NK-92 (cell line): Measurements from ENCODE around the gene FIP1L1.
"Not testable (repeated sequence)": the region's sequence is repeated elsewhere in the genome, so short reads cannot be mapped to it uniquely, and the experiment has no call there.

ENCODE experiments used
- DNase-seq: peaks from one replicate; lab custom pipeline; 2025; ENCODE audit not compliant: unreplicated experiment; lab: John Stamatoyannopoulos, UW

The FIP1L1 gene

DNA sequence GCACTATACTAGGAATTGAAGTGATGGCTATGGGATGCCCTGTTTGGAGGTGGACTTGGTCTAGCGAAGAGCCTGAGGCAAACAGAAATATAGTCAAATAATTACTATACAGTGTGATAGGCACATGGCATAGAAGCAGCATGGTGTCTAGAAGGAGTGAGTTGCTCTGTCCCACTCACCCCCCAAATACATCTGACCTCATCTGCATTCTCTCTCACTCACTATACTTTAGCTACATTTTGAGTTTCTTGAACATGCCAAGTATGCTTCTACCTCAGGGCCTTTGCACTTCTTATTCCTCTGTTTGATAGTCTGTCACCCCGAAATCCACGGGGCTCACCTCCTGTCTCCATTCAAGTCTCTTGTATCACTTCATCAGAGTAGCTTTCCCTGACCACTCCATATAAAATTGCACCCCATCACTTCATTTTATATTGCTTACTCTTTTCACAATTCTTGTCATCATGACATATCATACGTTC is 2.6 kb upstream of the FIP1L1 start:
- DNase-seq: no peak

DNA sequence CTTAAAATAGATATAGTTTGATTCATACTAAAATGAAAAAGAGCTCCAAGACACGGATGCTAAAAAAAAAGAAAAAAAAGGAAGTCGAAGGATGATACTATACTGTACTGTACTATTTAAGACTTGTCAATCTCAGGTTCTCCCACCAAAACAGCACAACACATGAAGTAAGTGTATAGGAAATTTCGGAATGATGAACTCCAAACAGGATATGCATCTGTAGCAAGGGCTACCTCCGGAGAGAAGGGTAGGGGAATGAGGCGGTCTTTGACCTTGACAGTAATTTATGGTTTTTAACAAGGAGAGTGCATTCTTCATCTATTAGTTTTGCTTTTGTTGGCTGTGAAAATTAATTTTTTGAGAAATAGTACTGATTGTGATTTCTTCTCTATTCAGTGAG is 541 bp upstream of the FIP1L1 start:
- no peak for DNase-seq

DNA sequence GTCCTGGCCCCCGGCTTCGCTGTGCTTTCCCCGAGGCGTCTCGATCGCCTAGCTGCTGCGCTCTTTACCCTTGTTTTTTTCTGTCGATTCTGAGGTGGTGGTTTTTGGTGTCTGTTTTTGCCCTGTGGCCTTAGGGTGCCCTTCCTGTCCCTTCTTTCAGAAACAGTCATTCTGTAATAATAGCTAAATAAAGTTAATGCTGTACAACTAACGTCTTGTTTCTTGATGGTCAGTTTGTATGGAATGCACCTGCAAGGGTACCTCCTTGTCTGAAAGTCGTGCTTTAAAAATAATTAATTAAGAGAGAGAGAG is 686 bp downstream of the FIP1L1 start:
- no peak for DNase-seq

DNA sequence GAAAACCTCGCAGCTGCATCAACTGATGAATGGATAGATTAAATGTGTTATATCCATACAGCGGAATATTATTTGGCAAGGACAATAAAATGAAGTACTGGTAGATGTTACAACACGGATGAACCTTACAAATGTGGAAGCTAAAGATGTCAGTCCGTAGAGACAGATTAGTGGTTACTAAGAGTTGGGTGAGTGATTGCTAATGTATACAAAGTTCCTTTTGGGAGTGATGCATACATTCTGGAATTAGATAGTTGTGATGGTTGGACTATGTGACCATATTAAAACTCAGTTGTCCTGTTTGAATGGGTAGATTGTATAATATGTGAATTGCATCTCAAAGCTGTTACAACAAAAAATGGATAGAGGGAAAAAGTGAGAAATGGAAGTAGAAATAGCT is 2.8 kb downstream of the FIP1L1 start:
- no peak for DNase-seq

DNA sequence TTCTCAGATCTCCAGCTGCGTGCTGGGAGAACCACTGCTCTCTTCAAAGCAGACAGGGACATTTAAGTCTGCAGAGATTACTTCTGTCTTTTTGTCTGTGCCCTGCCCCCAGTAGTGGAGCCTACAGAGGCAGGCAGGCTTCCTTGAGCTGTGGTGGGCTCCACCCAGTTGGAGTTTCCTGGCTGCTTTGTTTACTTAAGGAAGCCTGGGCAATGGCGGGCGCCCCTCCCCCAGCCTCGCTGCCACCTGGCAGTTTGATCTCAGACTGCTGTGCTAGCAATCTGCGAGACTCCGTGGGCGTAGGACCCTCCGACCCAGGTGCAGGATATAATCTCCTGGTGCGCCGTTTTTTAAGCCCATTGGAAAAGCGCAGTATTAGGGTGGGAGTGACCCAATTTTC is 32.0 kb downstream of the FIP1L1 start:
- DNase-seq: not testable (repeated sequence)

DNA sequence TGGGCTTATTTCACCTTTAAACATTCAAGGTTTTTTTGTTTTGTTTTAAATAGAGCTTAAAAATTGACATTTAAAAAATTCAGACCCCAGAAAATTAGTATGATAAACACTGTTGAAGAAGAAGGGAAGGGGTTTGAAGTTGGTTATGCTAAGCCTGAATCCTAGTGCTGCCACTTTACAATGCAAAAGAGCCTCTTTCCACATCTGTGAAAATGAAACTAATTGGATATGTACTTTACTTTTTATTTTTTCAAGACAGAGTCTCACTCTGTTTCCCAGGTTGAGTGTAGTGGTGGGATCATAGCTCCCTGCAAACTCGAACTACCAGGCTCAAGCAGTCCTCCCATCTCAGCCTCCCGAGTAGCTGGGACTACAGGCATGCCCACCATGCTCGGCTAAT is 41.8 kb downstream of the FIP1L1 start:
- DNase-seq: no peak

DNA sequence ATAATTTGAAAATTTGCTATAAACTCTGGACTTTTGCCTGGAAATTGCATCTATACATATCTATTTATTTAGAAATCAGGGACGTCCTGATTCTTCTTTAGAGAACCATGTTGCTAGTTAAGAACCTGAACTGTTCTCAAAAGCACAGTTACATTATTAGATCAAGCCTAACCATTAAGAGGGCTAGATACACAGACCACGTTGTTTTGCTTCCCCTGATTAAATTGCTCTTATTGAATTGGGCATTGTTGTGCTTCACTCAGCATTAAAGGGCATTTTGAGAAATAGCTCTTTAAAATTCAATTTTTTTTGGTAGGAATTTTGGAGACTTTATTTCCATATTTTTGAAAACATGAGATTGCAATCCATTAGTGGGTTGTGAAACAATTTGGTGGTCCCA is 44.4 kb downstream of the FIP1L1 start:
- no peak for DNase-seq

DNA sequence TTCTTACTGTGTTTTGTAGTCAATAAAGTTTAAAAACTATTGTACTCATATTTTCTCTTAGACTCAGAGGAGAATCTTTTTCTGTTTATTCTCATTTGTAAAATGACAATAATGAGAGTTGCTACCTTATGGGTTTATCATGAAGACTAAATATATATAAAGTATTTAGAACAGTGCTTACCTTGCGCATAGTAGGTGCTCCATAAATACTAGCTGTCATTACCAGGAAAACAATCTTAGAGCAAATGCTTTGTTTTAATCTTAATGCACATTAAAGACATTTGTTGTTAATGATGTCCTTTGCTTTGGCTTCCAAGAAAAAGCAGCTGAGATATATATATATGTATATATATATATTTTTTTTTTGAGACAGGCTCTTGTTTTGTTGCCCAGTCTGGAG is 44.9 kb downstream of the FIP1L1 start:
- DNase-seq: no peak

DNA sequence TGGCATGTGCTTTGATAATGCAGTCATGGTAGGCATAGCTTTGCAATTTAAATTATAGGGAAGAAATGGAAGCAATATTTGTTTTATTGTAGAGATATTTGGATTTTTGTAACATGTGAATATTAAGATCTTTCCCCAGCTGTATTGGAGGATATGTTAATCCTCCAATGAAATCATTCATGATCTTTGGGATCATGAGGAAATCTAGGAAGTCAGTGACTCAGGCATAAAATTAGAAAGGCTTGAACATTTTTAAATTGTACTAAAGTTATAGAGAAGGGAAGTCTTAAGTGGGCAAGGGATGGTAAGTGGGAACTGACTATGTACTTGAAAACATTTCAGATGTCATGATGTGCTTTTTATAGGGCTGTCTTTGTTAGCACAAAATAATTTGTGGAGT is 46.8 kb downstream of the FIP1L1 start:
- DNase-seq: no peak

DNA sequence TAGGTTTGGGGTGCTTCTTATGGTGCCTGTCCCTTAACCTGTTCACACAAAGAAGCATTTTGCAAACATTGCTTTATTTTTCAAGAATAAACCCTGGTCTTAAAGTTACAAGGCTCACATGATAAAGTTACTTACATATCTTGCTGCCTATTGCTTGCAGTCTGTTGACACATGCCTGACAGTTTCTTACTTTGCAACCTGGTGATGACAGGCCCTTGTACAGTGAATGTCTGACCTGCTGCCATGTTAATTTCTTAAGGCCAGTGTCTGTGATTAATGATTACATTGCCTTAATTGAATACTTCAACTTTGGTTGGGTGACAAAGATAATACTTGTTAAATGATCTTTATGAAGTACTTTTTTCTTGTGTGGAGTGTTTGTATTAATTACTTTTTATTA is 49.9 kb downstream of the FIP1L1 start:
- no peak for DNase-seq

DNA sequence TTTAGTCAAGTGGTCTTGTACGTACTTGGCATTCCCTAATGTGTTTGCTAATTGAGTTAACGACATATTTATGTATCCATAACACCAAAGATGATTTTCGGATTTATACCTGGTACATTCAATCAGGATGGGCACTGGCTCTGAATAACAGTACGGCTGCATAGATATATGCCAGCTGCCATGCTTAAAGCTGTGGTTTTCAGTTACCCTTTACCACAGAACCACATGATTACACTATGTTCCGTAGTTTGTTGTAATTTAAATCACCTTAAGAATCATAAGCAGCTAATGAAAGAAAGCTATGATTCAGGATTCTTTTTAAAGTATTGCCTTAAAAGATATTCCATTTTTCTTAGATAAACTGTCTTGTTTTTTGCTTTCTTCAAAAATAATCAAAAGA is 53.6 kb downstream of the FIP1L1 start:
- DNase-seq: no peak

DNA sequence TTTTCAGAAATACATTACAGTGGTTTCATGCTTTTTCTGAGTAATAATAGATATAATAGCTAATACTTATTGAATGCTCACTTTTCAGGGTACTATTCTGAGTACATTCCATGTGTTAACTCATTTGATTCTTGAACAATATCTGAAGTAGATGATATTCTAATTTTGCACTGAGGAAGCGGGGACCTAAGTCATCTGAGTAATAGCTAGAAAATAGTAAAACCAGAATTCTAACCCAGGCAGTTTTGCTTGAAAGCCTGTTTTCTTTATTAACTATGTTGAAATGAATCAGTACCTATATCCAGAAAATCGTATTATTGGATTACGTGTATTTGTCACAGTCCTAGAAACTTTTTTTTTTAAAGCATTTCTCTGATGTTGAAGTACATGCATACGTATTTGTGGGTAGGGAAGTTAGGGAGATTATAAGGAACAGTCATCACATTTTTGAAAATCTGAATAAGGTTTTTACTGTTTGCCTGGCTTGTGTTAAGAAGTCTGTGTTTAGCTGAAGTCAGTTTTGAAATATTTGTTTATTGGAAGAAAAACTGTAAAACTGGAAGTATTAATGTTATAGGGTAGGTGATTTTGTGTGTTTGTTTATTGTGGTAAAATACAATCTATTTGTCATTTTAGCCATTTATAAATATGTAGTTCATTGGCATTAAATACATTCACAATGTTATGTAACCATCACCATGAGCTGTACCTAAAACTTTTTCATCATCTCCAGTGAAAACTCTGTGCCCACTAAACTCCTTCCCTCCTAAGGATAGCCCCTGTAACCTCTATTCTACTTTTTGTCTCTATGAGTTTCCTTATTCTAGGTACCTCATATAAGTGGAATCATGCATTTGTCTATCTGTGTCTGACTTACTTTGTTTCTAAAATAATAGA is 55.3 kb downstream of the FIP1L1 start:
- DNase-seq: no peak

DNA sequence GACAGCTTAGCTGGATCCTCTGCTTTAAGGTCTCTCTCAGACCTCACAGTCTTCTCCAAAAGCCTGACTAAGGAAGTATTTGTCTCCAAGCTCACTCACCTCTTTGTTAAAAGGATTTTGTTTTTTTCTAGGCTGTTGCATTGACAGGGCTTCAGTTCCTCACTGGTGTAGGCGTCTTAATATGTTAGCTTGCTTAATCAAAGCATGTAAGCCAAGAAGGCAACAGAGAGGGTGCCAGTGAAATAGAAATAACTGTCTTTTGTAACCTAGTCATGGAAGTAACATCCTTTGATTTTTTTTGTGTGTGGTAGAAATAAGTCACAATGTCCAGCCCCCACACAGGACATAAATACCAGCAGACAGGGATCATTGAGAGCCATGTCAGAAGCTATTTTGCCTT is 58.8 kb downstream of the FIP1L1 start:
- DNase-seq: no peak

DNA sequence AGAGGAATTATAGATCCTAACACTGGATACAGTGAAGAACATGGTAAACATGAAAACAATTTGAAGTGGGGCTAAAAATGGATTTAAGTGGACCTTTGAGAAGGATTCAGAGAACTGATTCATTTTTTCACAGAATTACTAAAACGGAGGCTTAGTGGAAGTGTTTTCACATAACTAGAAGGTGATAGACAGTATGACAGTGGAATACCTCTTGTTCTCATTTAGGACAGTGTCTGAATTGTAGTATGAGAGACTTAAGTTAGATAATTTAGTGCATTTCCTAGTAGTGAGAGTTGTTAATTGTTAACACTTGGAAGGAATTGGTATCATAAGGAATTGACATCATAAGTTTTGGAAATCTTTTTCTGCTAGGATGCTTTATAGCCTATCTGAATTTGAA is 64.1 kb downstream of the FIP1L1 start:
- DNase-seq: no peak

DNA sequence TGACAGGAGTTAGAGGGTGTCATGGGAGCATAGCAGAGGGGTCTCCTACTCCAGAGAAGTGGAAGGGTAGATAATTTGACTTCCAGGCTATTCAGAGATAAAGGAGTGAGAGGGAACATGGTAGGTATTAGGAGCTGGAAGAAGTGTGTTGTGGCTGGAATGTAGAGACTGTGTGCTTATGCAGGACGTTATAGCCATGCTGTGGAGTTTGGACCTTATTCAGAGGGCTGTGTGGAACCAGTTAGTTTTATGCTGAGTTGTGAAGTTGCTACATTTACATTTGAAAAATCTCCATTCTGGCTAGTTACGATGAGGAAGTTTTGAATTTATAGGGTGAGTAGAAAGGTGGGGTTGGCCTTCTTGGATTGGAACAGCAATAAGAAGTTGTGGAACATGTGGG is 67.5 kb downstream of the FIP1L1 start:
- no peak for DNase-seq

DNA sequence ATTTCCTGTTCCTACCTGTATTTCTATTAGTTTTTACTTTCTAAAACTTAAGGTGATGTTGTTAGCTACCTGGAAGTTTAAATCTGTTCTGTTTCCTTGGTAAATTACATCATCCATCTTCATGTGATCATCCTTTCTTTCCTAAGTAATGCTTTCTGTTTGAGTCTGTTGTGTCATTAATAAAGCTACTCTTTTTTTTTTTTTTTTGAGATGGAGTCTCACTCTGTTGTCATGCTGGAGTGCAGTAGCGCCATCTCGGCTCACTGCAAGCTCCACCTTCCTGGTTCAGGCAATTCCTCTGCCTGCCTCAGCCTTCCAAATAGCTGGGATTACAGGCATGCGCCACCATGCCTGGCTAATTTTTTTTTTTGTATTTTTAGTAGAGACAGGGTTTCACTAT is 73.3 kb downstream of the FIP1L1 start:
- no peak for DNase-seq

DNA sequence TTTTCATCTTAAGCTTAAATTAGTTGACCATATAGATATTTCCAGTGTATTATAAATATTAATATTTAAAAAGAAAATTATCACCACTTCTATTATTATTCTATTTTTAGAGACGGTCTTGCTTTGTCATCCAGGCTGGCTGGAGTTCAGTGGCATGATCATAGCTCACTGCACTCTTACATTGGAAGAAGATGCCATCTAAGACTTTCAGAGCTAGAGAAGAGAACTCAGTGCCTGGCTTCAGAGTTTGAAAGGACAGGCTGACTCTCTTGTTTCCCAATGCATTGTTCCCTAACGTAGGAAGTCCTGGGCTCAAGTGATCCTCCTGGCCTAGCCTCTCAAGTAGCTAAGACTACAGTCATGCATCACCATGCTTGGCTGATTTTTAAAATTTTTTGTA is 75.9 kb downstream of the FIP1L1 start:
- no peak for DNase-seq

DNA sequence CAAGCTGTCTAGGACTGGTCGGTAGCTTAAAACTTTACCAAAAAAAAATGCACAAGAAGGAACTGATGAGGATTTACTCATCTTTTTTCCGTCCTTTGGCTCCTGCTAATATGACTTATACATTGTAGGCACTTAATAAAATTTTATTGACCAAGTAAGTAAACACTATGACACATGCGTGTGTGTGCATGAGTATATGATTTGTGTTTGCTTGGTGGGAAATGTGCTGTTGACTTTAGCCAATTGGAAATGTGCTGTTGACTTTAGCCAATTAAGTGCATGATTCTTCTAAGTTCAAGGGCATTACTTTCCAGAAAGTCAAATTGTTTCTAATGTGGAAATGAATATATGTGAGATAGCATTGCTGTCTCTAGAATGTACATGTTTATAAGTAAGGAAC is 78.3 kb downstream of the FIP1L1 start:
- no peak for DNase-seq

DNA sequence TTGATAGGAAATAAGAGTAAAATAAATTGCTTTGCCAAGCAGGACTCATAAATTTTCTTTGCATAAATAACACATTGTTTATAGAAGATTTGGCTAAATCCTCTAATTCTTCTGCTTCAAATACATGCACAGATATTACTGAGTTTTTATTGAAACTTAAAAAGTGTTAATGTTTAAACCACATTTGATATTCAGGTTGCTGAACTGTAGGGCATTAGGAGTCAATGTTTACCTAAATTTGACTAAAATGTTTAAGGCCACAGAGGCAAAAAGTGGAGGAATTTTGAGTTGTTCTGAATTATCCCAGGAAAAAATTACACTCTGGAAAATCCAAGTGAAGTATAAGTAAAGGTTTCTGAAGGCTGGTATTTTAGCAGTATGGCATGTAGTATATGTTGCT is 78.7 kb downstream of the FIP1L1 start:
- DNase-seq: no peak

DNA sequence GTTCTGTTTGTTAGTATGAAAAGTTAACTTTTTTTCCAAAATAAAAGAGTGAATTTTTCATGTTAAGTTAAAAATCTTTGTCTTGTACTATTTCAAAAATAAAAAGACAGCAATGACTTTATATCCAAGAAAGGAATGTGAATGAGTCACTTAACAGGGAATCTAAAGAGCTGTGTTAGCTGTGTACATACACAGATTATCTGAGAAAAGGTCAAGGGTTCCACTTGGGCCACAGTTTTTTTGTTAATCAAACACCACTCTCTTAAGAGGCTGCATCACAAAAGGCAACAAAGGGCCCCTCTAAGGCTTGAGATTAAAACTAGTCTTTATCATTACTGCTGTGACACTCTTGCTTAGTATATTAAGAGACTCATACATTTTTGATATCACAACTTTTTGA is 82.1 kb downstream of the FIP1L1 start:
- DNase-seq: no peak

DNA sequence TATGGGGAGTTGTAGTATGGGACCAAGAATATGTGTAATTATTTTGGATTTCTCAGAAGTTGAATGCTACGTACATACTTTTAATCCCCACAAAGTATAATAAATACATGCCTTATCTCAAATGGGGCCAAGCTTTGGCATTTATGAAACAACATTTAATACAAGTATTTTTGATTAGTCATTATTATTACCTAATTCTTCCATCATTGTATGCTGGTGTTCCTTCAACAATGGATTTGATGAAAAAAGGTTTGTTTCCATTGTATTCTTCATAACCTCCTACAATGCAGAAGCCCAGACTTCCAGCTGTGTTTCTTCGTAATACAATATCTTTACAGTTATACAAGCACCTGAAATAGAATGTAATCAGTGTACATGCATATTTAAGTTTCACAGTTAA is 83.8 kb downstream of the FIP1L1 start:
- DNase-seq: no peak

DNA sequence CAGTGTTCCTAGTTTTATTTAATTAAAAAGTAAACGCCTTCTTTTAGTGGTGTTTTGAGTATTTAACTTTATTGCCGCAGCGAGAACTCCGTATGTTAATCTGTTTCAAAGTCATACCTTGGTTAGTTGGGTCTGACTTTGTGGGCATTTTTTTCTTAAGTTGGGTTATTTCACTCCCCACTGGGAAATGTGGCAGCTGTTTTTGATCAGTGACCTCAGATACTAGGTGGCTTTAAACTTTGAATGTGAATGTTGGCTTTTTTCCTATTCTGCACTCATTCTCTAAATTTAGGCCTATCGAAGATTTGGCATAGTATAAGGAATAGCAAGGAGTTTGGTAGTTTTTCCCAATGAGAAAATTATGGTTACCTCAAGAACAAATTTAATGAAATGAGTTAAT is 85.9 kb downstream of the FIP1L1 start:
- no peak for DNase-seq

DNA sequence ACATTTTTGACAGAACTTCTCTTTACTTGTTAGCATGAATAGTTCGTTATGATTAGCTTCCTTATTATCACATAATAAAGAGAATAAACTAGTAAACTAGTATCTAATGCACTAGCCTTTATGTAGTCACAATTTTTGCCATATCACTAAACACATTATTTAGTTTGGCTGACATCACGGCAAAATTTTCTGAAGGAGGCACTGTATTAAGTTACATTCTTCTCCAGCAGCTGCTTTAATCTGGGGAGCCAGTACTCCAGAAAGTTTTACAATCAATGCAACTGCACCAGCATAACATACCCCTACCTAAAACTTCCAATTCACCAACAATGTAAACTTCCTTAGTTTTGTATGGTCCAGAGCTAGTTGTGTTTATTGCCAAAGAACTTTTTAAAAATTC is 87.8 kb downstream of the FIP1L1 start:
- DNase-seq: no peak
